Smooth muscle cell of the brain vasculature (primary cell): ENCODE measurements around the gene RNF19B.
"Not testable (repeated sequence)": the region's sequence is repeated elsewhere in the genome, so short reads cannot be mapped to it uniquely, and the experiment has no call there.

Experiments
- DNase-seq: peaks from one replicate; pipeline ENCODE4 v3.0.0-alpha.2; 2012; ENCODE audit warnings: low read depth, low spot score

RNF19B gene, protein sequence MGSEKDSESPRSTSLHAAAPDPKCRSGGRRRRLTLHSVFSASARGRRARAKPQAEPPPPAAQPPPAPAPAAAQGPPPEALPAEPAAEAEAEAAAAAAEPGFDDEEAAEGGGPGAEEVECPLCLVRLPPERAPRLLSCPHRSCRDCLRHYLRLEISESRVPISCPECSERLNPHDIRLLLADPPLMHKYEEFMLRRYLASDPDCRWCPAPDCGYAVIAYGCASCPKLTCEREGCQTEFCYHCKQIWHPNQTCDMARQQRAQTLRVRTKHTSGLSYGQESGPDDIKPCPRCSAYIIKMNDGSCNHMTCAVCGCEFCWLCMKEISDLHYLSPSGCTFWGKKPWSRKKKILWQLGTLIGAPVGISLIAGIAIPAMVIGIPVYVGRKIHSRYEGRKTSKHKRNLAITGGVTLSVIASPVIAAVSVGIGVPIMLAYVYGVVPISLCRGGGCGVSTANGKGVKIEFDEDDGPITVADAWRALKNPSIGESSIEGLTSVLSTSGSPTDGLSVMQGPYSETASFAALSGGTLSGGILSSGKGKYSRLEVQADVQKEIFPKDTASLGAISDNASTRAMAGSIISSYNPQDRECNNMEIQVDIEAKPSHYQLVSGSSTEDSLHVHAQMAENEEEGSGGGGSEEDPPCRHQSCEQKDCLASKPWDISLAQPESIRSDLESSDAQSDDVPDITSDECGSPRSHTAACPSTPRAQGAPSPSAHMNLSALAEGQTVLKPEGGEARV

DNA sequence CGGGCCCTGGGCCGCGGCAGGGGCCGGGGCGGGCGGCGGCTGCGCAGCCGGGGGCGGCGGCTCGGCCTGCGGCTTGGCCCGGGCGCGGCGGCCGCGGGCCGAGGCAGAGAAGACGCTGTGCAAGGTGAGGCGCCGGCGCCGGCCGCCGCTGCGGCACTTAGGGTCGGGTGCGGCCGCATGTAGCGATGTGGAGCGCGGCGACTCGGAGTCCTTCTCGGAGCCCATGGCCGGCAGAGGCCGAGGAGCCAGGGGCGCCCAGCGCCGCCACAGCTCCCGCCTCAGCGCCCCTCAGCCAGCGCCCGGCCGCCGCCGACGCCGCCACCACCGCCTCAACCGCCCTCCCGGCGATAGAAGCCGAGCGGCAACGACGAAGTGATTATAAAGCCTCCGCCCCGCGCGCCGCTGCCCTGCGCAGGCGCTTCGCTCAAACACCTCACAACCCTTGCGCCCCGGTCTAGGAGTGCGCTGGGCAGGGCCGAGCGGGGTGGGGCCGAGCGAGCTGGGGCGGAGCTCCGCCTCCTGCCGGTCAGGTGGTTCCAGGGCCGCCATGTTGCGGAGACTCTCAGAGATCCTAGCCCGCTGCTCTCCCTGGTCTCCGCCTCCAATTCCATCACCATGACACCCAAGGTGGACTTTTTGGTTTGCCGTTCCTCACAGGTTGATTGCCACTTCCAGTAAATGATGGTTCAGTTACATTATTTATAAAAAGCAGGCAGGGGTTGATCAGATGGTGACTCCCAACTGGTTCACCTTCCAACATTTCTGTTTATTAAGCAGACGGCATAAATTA lies at the start of gene RNF19B:
TSS of gene RNF19B (minus strand) at position 349 of the 790 bp plus-strand sequence. CDS start at position 225, 124 bp downstream.
- DNase-seq: peak; percentile 71

- DNase-seq: no peak
Measured at GRCh38 chr1:33013791-33014190, 49.2 kb upstream of the RNF19B start.

DNA sequence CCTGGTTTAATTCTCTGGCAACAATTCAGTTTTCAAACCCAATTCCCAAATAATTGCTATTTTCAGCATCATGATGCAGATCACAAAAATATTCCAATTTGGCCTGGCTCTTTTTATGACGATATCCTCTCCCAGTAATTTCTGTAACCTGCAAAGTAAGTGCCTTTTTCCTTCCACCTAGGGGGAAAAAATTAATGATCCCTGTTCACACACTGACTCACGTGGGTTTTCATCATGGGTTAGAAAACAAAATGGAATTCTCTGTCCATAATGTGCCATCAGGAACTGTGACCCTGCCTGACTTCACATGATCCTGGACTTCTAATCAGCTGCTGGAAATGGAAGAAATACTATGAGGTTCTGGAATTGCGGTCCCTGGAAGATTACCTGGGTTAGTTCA lies 47.6 kb upstream of the RNF19B start:
- no peak for DNase-seq

- DNase-seq: no peak
Measured at GRCh38 chr1:33010932-33011731, 46.5 kb upstream of the RNF19B start.

DNA sequence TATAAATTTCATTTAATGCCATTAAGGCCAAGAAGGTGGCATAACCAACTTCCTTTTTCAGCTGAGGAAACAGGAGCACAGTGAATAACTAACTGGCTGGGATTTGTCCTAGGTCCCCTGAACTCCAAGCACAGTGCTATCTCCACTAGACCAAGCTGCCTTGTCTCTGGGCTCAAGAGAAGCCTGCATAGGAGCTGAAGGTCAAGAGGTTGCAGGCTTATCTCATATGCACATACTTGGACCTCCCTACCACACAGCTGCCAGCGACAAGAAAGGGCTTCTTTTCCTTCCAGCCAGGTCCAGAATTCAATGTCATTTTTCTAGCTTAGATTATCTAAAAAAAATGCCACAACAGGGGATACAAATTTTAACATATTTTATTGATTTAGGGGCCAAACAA lies 45.0 kb upstream of the RNF19B start:
- no peak for DNase-seq

DNA sequence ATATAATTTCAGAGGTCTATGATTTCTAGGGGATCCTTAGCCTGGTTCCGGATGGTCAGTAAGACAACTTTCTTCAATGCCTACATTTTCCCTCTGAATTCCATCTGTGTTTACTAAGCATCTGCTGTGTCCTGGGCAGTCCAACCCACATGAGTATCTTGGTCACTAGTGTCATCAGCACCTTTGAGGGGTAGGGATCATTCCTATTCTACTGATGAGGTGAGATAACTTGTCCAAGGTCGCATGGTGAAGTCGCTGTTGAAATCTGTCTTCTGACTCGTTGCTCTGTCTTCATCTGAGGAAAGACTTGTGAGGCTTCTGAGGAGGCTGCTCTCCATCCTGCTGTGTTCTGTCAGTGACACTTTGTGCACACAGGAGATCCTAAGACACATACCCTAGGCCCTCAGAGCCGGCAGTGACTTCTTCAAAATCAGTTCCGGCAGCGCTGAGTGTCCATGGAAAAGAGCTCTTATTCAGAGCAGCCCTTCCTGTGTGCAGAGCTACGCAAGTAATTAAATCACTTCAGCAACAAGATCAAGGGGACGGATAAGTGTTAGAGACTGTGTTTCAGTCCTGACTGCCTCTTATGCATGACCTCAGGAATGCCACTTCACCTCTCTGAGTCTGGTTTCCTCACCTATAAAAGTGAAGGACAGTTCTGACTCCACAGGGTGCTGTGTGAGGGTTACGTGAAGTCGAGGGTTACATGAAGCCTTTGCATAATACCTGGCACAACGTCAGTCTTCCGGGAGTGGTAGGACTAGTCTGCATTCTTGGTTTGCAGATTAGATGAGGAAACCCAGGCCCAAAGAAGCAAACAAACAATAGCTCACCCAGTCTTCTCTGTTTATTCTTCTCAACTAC lies 43.7 kb upstream of the RNF19B start:
- DNase-seq: no peak

DNA sequence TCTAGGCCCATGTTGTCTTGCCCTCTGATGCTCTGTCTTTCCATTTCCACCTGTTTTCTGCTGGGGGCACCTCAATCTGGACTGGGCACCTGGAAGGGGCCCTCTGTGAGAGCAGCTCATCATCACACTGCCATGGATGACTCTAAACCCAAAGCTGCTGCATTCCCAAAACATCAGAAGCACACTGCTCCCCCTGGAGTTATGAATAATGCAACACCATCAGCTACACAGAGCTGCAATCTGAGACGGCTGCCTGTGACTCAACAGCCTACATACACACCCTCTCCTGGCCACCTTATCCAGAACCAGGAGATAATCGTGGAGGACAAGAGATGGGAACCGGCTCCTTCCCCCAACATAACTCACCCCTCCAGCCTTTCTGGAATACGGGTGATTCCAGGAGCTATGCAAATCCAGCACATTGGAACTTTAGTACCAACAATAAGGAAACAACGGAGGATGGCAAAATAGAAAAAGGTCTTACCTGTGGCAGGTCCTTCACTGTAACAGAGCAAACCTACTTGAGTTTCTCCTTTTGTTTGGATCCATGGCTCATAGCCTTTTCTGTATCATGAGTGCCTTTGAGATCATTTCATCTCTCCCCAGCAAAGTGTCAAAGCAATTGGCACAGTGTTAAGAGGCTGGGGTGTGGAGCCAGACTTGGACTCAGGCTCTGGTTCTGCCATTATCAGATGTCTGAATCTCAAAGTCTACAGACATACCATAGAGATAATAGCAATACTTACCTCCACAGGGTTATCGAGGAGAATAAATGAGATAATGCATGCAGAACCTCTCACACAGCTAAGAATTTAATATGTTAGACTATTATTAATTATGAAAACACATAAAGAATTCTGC lies 42.8 kb upstream of the RNF19B start:
- peak; percentile 64 for DNase-seq

- no peak for DNase-seq
Measured at GRCh38 chr1:33005838-33006421, 41.3 kb upstream of the RNF19B start.

DNA sequence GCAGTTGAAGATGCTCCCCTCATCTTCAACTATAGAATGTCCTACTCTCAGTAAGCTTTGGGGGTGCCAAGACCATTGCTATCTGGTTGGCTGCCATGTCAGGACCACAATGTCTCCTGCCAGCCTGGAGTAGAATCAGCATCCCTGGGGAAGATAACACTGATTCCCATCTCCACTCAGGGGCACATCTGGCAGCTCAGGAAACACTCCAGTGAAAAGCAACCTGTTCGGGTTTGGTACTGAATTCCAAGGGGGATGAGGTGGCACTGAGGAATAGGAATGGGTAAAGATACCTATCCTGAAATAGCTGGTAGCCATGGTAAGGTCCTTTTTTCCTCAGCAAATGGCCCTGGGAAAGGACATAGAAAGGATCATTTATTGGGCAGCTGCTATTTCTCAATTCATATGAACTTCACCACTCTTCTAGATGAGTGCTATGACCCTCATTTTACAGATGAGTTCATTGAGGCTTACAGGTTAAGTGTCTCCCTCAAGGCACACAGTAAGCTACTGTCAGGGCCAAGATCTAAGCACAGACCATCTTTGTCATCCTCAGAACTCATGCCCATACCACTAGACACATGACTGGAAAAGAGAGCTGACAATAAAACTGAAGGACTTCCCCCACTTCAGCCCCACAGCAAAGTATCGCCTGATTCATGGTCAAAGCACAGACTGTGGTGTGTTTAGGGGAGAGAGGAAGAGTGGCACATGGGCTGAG lies 40.7 kb upstream of the RNF19B start:
- DNase-seq: no peak

DNA sequence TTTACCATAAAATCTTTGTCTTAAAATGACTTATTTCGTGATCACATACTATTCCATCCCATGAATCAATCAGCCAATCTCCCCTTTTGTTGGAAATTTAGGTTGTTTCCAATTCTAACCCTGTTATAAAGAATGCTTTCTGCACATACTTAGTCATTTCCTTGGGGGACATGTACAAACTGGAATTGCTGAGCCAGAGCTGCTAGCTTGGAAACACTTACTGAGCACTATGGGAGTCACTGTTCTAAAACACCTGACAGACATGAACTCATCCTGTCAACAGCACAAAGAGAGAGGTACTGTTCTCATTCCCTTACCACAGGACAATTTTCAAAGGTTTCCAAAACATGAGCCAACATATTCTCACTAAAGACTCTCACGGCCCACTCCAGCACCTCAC lies 40.0 kb upstream of the RNF19B start:
- no peak for DNase-seq

GRCh38 chr1:33003657-33004056 lies 39.0 kb upstream of the RNF19B start:
- DNase-seq: no peak

DNA sequence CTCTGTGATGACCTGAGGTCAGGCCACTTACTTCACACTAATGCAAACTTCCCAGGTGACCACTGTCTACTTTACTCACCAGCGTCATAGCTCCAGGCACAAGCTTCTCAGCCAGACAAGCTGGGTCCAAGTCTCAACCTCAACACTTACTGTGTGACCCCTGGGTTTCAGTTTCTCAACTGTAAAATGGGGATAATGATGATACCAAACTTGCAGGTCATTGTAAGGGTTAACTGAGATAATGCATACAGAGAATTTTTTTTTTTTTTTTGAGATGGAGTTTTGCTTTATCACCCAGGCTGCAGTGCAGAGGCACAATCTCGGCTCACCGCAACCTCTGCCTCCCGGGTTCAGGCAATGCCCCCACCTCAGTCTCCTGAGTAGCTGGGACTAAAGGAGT lies 37.4 kb upstream of the RNF19B start:
- DNase-seq: no peak

DNA sequence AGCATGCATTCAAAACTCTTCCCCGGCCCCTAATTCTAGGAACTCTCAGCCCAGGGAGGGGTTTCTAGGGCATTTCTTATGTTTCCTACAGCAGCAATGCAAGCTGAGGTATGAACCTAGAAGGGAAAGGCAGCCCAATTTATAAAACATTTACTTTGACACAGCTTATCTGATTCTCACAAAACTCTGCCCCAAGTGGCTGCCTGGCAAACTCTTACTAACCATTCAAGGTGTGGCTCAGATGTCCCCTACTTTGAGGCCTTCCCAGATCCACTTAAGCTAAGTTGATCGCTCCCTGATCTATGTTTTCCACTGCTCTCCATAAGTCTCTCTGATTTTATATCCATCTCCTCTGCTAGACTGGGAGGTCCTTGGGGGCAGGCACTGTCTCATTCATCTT lies 36.7 kb upstream of the RNF19B start:
- no peak for DNase-seq

GRCh38 chr1:33000427-33001026 lies 35.9 kb upstream of the RNF19B start:
- no peak for DNase-seq

GRCh38 chr1:32998997-32999396 lies 34.4 kb upstream of the RNF19B start:
- no peak for DNase-seq

GRCh38 chr1:32998064-32998463 lies 33.5 kb upstream of the RNF19B start:
- DNase-seq: no peak

DNA sequence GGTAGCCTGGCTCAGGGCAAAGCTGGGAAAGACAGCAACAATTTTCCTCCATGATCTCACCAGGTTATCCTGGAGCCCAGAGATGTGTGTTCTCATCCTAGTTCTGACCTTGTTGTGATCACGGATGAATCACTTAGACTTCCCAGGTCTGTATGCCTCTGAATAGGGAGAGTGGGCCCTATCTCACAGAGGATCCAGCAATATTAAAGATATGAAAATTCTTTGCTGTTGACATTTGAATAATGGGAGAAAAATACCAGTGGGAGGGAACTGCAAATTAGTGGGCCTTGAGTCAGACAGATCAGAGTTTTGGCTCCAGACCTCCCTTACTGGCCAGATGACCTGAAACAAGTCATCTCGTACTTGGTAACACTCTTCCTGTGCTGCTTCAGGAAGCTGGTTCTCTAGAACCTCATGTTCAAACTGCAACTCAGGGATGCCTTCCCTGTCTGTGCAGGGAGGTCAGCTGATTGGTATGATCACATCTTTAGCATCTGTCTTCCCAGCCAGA lies 32.8 kb upstream of the RNF19B start:
- no peak for DNase-seq

DNA sequence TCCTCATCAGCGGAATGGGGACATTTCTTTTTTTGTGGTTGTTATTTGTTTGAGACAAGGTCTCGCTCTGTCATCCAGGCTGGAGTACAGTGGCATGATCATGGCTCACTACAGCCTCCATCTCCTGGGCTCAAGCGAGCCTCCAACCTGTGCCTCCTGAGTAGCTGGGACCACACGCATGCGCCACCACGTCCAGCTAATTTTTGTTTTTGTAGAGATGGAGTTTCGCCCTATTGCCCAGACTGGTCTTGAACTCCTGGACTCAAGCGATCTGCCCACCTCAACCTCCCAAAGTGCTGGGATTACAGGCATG lies 28.7 kb upstream of the RNF19B start:
- DNase-seq: not testable (repeated sequence)
